NB4 (cell line): ENCODE measurements around the gene IL18.

Experiments used
- POLR2A ChIP-seq: IDR thresholded peaks from 2 replicates; pipeline ENCODE4 v1.6.1; 2011; ENCODE audit warnings: mild to moderate bottlenecking; ENCODE audit not compliant: insufficient read length; ENCODE audit errors: extremely low read depth
- TF ChIP-seq, protein P1 (sequence below): IDR thresholded peaks from one replicate; pipeline ENCODE4 v1.5.1; 2012; ENCODE audit warnings: low read depth, low read length

GRCh38 chr11:112173152-112173551 is 9.3 kb upstream of the IL18 start:
- TF ChIP-seq, protein P1, sequence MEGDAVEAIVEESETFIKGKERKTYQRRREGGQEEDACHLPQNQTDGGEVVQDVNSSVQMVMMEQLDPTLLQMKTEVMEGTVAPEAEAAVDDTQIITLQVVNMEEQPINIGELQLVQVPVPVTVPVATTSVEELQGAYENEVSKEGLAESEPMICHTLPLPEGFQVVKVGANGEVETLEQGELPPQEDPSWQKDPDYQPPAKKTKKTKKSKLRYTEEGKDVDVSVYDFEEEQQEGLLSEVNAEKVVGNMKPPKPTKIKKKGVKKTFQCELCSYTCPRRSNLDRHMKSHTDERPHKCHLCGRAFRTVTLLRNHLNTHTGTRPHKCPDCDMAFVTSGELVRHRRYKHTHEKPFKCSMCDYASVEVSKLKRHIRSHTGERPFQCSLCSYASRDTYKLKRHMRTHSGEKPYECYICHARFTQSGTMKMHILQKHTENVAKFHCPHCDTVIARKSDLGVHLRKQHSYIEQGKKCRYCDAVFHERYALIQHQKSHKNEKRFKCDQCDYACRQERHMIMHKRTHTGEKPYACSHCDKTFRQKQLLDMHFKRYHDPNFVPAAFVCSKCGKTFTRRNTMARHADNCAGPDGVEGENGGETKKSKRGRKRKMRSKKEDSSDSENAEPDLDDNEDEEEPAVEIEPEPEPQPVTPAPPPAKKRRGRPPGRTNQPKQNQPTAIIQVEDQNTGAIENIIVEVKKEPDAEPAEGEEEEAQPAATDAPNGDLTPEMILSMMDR: no peak
- TF ChIP-seq POLR2A: no peak
